ENCODE data around the gene LOXL1. TPM values are rescaled to one million over a fixed set of nuclear protein-coding genes. Genes with fewer than 3 reads are reported as not detected.

Gene LOXL1
- total RNA-seq, 1 donor: 0.73 TPM

GRCh38 chr15:73908030-73908821 lies 18.0 kb upstream of the LOXL1 start:
- Histone ChIP-seq H3K27me3 (ENCODE audit: insufficient read depth, low read length) (no peaks in the 10 kb centered on the region), H3K9me3 (ENCODE audit: low read depth, low read length) (no peaks in the 10 kb centered on the region), H3K4me1 (ENCODE audit: insufficient read depth, low read length) (peaks cover 6% of the 10 kb centered on the region), H3K4me3 (ENCODE audit: low read length) (no peak overlapping the region)

- no peak overlapping the region for H3K4me3 ChIP-seq (ENCODE audit: low read length)
- H3K27me3 ChIP-seq (ENCODE audit: insufficient read depth, low read length): no peaks in the 10 kb centered on the region
- H3K4me1 ChIP-seq (ENCODE audit: insufficient read depth, low read length): peaks cover 6% of the 10 kb centered on the region
- no peaks in the 10 kb centered on the region for H3K9me3 ChIP-seq (ENCODE audit: low read depth, low read length)
These were observed 17.5 kb upstream of the LOXL1 start for GRCh38 chr15:73908822-73909122.

DNA sequence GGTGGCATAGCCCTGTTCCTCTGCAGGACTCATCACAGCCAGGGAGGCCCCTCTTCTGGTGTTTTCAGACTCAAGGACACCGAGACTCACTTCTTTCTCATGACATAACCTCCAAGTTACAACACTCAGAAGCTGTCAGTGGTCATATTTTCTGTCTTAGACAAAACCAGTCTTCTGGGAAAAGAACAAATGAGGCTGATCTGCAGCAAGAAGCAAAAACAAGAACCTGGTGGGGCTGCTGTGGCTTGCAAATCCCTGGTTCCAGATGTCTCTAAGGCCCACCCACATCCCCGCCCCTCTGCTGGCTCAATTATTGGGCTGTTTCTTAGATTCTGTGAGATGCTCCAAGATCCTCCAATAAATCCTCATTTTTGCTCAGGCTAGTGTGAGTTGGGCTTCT lies 16.6 kb upstream of the LOXL1 start:
- H3K4me1 ChIP-seq (ENCODE audit: insufficient read depth, low read length): peaks cover 13% of the 10 kb centered on the region
- H3K4me3 ChIP-seq (ENCODE audit: low read length): no peak overlapping the region
- H3K9me3 ChIP-seq (ENCODE audit: low read depth, low read length): no peaks in the 10 kb centered on the region
- no peaks in the 10 kb centered on the region for H3K27me3 ChIP-seq (ENCODE audit: insufficient read depth, low read length)

DNA sequence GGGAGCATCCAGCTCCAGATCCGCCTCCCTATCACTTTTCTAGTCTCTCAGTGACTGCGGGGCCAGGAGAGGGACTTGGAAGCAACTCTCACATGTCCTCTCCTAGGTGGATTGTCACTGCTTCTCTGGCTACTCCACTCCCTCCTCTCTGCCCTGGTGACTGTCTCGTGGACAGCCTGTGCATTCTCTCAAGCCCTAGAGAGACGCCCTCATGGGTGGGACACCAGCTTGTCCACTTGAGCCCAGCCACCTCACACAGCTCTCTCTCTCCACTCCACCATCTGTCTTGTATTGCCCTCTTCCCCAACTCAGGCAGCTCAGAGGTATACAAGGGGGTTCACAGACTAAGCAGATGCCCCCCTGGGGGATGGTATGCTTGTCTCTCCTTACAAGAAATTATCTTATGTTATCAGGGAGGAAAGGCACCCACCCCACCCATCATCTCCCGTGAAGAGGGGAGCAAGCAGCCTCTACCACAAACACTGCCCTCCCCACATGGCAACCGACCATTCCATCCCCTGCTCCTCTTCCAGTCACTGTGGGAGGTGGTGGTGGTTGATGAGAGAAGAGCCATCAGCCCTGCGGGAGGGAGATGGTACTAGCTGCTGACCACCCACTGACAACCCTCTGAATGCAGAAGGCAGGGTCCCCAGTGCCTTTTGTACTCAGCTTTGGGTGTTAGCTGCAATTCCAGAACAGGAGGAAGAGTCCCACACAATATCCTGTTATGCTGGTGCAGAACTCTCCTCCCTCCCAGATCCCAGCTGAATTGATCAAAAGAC lies 15.5 kb upstream of the LOXL1 start:
- Histone ChIP-seq H3K4me3 (ENCODE audit: low read length) (no peak overlapping the region), H3K27me3 (ENCODE audit: insufficient read depth, low read length) (no peaks in the 10 kb centered on the region), H3K4me1 (ENCODE audit: insufficient read depth, low read length) (peaks cover 13% of the 10 kb centered on the region), H3K9me3 (ENCODE audit: low read depth, low read length) (no peaks in the 10 kb centered on the region)

- Histone ChIP-seq H3K9me3 (ENCODE audit: low read depth, low read length) (no peaks in the 10 kb centered on the region), H3K27me3 (ENCODE audit: insufficient read depth, low read length) (no peaks in the 10 kb centered on the region), H3K4me1 (ENCODE audit: insufficient read depth, low read length) (peaks cover 12% of the 10 kb centered on the region), H3K4me3 (ENCODE audit: low read length) (no peak overlapping the region)
These were observed 14.1 kb upstream of the LOXL1 start for GRCh38 chr15:73912030-73912596.

DNA sequence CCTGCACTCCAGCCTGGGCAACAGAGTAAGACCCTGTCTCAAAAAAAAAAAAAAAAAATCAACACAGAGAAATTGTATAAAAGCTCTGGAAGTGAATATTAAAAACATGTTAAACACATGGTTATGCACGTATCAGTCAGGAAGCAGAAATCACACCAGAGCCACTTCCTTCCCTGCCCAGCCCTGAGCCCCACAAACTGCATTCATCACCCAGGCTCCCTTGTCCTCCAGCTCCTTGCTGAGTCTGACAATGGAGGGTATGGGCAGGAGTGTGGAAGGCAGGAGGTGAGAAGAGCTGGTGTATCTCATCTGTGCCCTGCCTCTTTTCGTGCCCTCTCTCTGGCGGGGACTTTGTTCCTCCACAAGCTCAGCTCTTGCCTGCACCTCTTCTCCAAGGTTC lies 12.1 kb upstream of the LOXL1 start:
- H3K9me3 ChIP-seq (ENCODE audit: low read depth, low read length): no peaks in the 10 kb centered on the region
- H3K27me3 ChIP-seq (ENCODE audit: insufficient read depth, low read length): no peaks in the 10 kb centered on the region
- no peak overlapping the region for H3K4me3 ChIP-seq (ENCODE audit: low read length)
- H3K4me1 ChIP-seq (ENCODE audit: insufficient read depth, low read length): peaks cover 8% of the 10 kb centered on the region

- no peaks in the 10 kb centered on the region for H3K9me3 ChIP-seq (ENCODE audit: low read depth, low read length)
- no peaks in the 10 kb centered on the region for H3K27me3 ChIP-seq (ENCODE audit: insufficient read depth, low read length)
- peaks cover 14% of the 10 kb centered on the region for H3K4me1 ChIP-seq (ENCODE audit: insufficient read depth, low read length)
- no peak overlapping the region for H3K4me3 ChIP-seq (ENCODE audit: low read length)
These were observed 11.2 kb upstream of the LOXL1 start for GRCh38 chr15:73915082-73915481.

- H3K4me1 ChIP-seq (ENCODE audit: insufficient read depth, low read length): peaks cover 49% of the 10 kb centered on the region
- H3K4me3 ChIP-seq (ENCODE audit: low read length): no peak overlapping the region
- H3K27me3 ChIP-seq (ENCODE audit: insufficient read depth, low read length): no peaks in the 10 kb centered on the region
These were observed 7.5 kb upstream of the LOXL1 start for GRCh38 chr15:73918784-73919183.

GRCh38 chr15:73919706-73920105 lies 6.6 kb upstream of the LOXL1 start:
- H3K4me3 ChIP-seq (ENCODE audit: low read length): no peak overlapping the region
- no peaks in the 10 kb centered on the region for H3K27me3 ChIP-seq (ENCODE audit: insufficient read depth, low read length)
- no peaks in the 10 kb centered on the region for H3K9me3 ChIP-seq (ENCODE audit: low read depth, low read length)
- H3K4me1 ChIP-seq (ENCODE audit: insufficient read depth, low read length): peaks cover 51% of the 10 kb centered on the region

More at GRCh38 chr15:73918784-73919183, 7.5 kb upstream of the LOXL1 start:
- no peaks in the 10 kb centered on the region for H3K9me3 ChIP-seq (ENCODE audit: low read depth, low read length)

DNA sequence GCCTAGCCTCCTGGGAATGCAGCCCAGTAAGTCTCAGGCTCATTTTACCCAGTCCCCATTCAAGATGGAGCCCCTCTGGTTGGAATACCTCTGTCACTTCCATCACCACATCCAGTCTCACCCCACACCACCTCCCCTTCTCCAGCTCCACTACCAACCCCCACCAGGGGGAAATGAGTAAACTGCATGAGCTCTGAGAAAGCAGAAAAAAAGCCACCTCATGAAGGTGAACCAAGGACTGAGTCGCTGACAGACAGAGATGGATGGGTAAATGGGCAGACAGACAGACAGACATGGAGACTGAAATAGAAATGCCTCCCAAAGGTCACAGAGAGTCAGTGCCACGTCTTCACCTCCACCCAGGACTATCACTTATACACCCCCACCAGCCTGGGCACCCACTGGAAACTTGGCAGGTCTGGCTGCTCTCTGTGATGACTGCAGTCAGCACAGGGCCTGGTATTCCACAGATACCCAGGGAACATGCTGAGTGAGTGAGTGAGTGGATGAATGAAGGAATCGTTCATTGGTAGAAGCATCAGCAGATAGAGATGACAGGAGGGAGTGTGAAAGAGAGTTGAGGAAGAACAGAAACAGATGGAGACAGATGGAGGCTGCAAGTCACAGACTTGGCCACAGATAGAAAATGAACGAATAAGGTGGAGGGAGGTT lies 4.9 kb upstream of the LOXL1 start:
- H3K9me3 ChIP-seq (ENCODE audit: low read depth, low read length): no peaks in the 10 kb centered on the region
- H3K4me3 ChIP-seq (ENCODE audit: low read length): no peak overlapping the region
- peaks cover 2% of the 10 kb centered on the region for H3K27me3 ChIP-seq (ENCODE audit: insufficient read depth, low read length)
- H3K4me1 ChIP-seq (ENCODE audit: insufficient read depth, low read length): peaks cover 56% of the 10 kb centered on the region

DNA sequence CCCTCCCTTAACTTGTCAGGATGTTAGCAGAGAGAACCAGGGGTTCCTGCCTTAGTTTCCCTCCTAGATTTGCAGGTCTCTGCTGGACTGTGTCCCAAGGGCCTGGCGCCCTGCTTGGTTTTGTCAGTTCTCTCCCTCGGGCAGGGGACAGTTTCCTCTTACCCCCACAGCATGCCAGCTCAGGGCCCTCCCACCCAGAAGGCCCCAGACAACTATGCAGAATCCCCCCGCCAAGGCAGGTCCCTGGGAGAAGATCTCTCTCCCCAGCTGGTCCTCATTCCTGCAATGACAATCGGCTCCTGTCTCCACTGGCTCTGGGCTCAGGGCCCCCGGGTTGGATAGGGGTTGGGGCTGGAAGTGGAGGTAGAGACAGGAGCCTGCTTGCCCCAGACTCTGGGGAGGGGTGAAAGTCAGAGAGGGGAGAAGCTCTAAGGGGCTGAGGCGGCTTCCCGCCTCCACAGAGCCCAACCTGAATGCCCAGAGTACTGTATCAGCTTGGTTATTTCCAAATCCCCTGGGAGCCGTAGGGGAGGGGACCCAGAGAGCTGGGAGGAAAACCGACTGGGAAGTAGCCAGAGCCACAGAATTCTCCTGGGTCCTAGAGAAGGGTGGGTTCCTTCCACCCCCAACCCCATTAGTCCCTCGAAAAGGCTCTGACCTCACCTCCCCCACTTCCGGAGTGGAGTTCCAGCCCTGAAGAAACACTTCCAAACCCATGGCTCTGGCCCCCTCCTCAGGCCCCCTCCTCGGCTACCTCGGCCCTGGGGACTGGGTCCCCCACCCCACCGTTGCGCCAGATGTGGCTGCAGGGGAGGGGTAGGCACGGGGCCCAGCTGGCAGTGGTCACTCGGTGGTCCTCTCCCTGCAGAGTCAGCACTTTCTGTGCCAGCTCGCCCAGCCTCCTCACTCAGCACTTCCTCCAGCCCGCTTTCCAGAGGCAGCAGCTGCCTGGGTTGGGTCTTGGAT lies 3.8 kb upstream of the LOXL1 start:
- peaks cover 65% of the 10 kb centered on the region for H3K4me1 ChIP-seq (ENCODE audit: insufficient read depth, low read length)
- H3K4me3 ChIP-seq (ENCODE audit: low read length): no peak overlapping the region
- H3K9me3 ChIP-seq (ENCODE audit: low read depth, low read length): no peaks in the 10 kb centered on the region
- H3K27me3 ChIP-seq (ENCODE audit: insufficient read depth, low read length): peaks cover 5% of the 10 kb centered on the region

DNA sequence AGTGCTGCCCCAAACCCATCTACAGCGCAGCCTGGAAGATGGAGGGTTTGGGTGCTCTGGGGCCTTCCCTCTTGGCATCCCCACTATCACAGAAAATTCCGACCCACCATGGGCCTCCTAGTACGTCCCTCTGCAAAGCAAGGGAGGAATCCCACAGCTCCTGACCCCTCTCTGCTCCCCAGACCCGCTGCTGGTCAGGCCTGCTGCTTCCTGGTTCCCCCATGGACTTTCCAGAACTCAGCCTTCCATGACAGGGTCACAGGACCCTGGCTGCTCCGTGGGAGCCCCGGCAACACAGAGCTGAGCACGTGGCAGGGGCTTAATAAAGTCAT lies 3.1 kb upstream of the LOXL1 start:
- H3K4me3 ChIP-seq (ENCODE audit: low read length): no peak overlapping the region
- peaks cover 8% of the 10 kb centered on the region for H3K27me3 ChIP-seq (ENCODE audit: insufficient read depth, low read length)
- H3K9me3 ChIP-seq (ENCODE audit: low read depth, low read length): no peaks in the 10 kb centered on the region
- H3K4me1 ChIP-seq (ENCODE audit: insufficient read depth, low read length): peaks cover 70% of the 10 kb centered on the region

DNA sequence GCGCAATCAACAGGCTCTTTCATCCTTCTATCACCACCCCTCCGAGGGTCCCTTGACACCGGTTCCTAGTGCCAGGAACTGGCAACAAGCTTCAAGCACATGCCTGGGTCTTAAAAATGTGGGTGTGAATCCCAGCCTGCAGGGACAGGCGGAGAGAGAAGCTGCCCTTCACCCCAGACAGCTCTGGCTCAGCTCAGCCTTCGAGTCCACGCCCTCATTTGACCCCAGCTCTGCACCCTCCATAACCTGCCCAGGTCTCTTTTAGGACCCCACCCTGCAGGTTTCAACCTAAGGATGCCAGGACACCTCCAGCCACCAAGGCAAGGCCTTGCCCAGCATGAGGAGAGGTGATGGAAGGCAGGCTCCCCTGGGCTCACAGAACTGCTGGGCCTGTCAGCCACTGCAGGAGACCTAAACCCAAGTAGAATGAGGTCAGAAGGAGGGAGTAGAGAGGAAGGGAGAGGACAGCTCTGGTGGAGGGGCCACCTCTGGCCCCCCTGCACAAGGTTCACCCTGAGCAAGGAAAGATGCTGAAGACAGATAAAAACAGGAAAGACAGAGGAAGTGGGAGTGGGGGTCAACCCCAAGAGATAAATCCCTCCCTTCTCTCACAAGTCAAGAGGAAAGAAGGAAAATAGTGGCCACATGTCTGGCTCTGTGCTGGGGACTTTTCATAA lies 2.6 kb upstream of the LOXL1 start:
- Histone ChIP-seq H3K4me3 (ENCODE audit: low read length) (no peak overlapping the region), H3K27me3 (ENCODE audit: insufficient read depth, low read length) (peaks cover 13% of the 10 kb centered on the region), H3K9me3 (ENCODE audit: low read depth, low read length) (no peaks in the 10 kb centered on the region), H3K4me1 (ENCODE audit: insufficient read depth, low read length) (peaks cover 72% of the 10 kb centered on the region)
